ENCODE results near the gene LPP.
A peak's percentile ranks its signal among the peaks of the same experiment; 100 is the strongest.

The LPP gene

DNA sequence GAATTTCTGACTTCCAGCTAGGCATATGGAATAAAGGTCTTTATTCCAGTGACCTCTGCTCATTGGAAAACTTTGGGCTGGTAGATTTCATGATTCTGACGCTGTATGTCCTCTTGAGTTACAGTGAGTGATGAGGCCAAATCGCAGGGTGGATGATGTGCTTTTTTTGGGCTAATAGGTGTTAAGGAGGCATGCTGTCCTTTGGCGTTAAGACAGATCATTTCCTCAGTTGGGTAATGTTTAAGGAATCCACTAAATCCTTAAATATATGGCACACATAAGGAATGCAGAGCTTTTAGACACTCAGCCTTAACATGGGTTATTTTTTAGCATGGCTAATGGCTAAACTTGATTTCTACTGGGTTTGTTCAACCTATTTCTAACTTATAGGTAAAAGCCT is 87.9 kb downstream of the LPP start:
- DNase-seq: no peak
- intact Hi-C loops (cut with DNase I): no loop called here

DNA sequence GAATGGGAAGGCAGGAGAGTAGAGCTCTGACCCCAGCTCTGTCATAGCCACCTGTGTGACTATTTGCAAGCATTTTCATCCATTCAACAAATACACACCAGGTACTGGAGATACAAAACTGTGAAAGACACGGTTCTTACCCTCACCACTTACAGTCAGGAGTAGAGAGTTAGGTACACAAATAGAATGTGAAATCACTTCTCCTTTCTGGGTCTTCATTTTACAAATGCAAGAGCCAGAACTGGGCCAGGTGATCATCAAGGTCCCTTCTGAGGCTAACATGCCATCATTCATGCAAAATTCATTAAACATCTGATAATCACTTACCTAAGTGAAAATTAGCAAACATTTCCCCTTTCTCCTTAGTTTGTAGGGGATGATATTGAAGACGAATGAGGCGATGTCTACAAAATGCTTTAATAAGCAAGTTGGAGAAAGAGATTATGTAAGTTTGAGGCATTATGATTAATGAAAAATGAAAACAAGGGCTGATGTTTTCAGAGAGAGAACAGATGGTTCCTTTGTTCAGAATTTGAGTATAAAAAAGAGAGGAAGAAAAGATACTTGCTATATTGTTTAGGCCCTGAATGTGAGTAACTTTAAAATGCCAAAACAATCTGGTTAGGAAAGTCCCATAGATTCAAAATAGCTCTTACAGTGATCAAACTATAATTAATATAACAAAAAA is 88.6 kb downstream of the LPP start:
- intact Hi-C loops (cut with DNase I): no loop called here
- no peak for DNase-seq

DNA sequence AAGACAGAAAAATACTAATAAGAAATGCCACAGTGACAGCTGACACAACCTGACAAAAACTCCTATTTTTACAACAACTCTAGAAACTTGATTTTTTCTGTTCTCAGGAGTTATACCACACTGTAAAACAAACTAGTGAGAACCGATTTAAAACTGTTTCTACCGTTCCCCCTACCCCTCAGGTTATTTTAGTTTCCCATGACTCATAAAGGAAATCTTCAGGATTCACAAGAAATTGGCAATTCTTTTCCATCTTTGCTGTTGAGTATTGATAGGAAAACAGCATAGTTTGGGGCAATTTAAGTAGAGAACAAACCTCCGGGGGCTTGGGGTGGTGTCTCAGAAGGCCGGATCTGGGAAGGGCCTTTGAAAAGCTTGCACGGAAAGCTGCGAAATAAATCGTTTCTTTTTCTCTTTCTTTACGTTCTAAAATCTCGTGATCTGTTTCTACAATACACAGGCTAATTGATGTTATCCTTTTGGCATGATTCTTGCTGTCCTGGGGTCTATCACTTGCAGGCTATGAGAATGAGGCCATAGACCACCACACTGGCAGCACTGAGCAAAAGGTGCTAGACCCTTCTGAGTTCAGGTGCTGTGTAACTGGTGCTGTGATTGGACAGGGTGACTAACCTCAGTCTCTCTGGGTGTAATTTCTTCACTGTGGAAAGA is 89.3 kb downstream of the LPP start:
- intact Hi-C loops (cut with DNase I): no loop called here
- no peak for DNase-seq

DNA sequence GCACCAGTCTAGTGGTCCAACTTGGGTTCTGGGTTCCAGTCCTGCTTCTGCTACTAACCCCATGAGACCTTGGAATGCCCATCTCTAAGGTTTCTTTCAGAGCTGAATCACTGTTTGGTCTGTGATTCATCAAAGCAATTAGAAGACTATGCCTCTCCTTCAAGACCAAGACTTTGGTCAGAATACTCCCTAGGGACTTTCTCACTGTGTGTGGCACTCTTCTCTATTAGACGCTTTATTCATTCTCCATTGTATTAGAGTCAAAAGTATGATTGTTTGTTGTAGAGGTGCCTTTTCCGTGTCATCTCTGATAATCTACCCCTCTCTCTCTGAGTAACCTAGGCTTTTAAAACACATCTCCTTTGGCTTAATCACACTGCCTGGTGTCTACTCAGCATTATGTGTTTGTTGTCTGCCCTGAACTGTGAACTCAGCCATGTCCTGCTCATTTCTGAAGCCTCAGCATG is 90.5 kb downstream of the LPP start:
- intact Hi-C loops (cut with DNase I): no loop called here
- no peak for DNase-seq

DNA sequence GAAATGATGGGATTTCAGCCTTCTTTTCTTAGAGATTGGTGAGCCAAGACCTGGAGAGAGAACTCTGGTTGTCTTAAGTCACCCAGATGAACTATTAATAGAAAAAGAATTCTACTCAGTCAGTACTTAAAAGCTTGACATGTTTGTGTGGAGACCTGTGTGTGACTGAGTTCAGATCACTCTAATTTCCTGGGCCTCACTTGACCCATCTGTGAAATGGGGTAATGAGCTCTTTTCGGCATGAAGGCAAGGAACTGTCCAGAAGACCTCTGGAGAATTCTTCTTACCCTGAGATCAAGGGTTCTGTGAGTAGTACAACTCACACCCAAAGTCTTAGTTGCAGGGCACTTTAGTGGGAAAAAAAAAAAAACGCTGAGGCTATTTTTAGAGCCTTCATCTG is 92.9 kb downstream of the LPP start:
- DNase-seq: no peak
- intact Hi-C loops (cut with DNase I): no loop called here

DNA sequence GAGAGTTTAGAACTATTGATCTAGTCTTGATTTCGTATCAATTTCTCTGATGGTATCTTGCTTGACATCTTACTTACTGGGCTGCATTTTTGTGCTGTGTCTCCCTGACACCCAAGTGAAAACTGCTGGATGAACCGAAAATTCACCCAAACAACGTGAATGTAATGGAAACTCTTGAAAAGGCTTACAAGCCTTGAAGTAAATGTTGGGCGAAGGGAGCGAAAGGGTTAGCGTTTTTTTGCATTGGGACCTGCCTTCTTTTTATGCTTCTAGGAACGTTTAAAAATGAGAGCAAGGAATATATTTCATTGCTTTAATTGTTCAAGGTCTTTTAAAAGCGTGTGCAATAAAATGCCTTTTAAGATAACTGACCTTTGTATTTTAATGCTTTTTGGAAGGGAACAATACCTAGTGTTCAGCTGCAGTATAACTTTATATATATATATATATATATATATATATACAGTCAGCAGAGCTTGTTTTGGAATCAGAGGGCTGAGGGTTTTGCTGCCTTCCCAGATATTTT is 94.1 kb downstream of the LPP start:
- DNase-seq: no peak
- intact Hi-C loops (cut with DNase I): no loop called here

DNA sequence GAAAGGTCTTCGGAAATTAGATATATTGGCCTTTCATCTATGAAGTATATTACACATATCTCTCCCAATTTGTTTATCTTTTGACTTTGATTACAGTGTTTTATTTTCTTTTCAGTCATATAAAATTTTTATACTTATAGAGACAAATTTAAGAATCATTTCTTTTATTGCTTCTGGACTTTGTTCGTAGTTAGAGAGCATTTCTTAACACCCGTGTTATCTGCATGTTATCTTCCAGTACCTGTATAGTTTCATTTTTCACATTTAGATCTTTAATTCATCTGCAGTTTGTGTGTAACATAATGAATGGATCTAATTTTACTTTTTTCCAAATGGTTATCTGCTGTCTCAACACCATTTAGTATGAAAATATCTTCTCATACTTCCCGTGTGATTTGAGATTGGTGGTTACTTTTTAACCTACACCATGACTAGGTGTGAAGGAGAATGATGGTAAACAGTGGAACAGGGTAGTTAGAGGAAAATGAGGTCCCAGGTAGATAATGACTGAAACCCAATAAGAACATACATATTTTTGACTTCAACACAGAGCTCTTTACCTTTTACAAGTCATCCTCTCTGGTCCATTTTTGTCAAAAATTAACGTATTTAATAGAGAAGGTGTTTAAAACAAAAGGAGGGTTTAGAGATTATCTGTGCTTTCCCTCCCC is 99.3 kb downstream of the LPP start:
- DNase-seq: no peak
- intact Hi-C loops (cut with DNase I): no loop called here

DNA sequence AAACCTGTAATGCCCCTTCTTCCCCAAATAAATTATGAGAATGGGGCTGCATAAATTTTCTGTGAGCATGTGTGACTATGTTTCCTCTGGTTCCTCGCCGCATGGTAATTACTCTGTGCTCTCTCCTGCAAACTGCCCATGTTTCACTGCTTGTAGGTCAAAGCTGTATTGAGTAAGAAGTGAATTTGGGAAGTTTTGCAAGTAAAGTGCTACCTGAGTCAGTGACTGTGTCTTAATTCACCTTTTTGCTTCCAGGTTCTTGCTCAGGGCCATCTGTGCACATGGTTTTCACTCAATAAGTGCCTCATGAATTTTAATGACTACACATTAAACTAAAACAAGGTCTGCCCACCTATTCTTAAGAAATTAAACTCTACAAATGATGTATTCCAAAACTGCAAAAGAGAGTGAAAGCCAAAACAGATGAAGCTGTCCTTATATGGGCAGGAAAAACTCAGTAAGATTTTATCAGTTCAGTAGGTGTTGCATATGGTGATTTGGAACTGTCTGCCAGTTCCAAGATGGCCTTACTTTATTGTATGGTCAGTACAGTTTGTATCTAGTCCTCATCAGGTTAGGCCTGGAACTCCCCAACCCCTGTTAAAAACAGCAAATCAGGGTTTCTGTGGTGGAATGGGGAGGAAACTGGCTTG is 100.0 kb downstream of the LPP start:
- DNase-seq: no peak
- intact Hi-C loops (cut with DNase I): no loop called here

DNA sequence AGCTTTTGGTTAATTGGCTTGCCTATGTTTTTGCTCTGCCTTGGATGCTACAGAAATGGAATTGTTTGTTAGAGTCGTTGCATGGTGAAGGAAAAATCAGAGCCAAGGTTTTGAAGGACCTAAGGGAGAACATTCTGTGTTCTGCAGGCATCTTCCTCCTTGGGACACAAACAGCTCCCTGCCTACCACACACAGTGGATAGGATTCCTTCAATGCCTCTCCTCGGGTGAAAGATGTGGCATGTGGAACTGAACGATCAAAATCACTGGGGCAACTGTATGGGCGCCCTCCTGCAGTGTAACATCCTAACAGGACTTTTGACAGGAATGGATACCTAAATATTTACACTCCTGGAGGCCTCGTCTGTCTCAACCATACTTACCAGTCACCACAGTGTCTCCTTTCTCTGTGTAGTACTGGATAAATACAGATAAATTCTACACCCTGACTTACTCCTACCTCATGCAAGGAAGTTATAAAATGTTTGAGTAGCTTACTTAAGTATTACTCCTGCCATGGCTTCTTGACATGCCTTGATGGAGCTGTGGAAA is 100.6 kb downstream of the LPP start:
- no peak for DNase-seq
- intact Hi-C loops (cut with DNase I): no loop called here

DNA sequence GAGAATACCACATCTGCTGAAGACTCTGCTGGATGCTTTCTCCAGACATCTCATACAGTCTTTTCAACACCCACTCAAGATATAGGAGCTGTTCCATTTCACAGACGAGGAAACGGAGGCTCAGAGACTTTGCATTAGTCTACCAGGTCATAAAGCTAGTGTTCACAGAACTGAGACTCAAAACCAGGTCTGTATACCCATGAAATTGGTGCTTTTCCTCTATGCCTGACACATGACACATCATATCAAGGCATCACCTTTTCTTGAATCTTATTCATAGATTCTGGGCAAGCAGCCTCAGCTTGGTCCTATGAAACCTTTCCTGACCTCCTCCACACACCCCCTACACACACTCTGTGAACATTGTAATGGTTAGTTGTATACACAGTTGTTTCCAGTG is 101.2 kb downstream of the LPP start:
- intact Hi-C loops (cut with DNase I): no loop called here
- DNase-seq: no peak

DNA sequence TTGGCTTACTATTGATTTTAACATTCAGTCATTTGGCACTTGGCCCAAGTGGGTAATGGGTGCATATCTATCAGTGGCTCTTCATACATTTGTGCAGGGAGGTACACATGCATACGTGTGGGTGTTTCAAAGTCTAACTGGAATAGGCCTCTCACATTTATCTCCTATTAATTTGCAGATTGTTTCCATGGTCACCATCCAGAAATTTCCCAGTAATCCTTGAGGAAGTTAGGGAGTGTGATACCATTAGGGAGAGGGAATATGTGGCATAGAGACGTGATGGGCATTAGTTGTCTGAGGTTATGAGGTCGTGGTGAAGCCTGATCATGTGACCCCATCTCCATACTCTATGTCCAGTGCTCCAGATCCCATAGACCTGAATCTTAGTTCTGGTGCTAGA is 102.8 kb downstream of the LPP start:
- intact Hi-C loops (cut with DNase I): no loop called here
- no peak for DNase-seq

DNA sequence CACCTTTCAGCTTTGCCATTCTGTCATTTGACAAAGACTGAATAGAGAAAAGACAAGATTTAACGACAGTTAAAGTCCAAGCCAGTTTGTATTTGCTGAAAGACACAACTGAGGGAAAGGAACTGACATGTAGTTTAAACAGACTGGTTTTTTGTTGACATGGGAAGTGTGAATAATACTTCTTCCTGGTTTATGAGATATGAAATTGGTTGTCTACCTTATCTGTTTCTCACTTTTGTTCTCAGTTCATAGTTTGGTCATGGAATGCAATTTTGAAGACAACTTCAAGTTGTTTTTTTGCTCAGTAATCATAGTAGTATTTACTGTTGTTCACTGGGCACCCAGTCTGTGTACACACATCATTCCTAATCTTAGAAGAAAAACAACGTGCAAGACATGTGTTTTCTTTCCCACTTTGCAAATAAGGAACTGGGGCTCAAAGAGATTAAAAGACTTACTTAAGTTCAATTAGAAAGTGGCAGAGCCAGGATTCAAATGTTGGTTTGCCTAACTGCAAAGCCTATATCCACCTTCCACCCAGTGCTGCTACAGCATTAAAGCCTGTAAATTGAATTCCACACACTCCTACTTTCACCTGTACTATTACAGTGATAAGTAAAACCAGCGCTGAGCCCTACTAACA is 103.5 kb downstream of the LPP start:
- no peak for DNase-seq

DNA sequence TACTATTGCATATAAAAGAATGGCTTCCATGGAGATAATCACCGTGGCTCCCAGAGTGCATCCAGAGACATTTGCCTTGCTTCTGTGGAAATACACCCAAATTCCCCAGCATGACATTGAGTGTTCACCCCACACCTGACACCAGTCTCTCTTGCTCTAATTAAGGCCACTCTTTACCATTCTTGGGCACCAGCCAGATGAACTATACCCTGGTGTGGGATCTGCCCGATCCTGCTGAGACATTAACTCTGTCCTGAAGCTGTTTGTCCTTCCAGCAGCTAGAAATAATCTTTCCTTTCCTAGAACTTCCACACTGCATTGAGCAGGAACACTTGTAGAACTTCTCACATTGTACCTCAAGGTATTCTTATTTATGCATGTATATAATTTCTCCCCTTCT is 105.2 kb downstream of the LPP start:
- intact Hi-C loops (cut with DNase I): no loop called here
- DNase-seq: no peak

More for the DNA sequence above, 103.5 kb downstream of the LPP start:
- intact Hi-C loops (cut with DNase I): no loop called here

DNA sequence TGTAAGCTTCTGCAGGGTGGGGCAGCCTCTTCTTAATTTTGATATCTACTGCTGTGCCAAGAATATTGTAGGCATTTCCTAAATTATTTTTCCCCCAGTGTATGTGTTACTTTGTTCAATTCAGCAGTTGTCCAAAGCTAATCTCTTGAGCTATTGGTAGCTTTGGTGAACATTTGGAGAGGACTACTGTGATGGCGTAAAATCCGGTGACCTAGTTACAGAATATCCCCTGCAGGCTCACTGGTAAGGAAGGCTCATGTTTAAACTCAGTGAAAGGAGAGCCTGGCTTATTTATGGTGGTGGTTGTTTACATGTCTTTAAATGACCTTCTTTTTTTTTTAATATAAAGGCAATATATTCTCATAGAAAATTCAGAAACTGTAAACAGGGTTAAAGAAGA is 105.6 kb downstream of the LPP start:
- DNase-seq: no peak
- intact Hi-C loops (cut with DNase I): no loop called here

DNA sequence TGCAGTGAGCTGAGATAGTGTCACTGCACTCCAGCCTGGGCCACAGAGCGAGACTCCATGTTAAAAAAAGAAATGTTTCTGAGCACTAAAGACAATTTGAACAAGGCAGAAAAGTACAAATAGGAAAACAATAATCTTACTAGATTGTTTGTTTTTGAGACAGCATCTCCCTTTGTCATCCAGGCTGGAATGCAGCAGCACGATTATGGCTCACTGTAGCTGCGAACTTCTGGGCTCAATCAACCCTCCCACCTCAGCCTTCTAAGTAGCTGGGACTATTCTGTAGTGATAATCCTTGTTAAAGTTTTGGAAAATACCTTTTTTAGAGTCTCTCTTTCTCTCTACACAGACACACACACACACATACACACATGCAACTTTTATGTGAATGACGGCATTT is 107.1 kb downstream of the LPP start:
- intact Hi-C loops (cut with DNase I): no loop called here
- DNase-seq: no peak

DNA sequence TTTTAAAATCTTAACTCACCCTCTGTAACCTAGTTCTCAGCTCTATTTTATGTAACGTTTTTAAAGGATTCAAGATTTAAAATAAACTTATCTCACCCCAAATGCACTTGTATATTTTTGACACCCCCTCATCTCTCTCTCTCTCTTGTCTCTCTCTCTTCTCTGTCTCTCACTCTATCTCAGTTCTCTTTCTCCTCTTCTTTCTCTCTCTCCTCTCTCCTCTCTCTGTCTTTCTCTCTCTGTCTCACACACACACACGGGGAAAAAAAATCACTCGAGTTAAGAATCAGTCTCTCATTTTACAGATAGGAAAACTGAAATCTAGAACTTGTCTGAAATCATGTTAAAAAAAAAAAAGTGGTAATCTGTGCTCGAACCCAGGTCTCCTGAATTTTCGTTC is 108.5 kb downstream of the LPP start:
- intact Hi-C loops (cut with DNase I): no loop called here
- DNase-seq: no peak

DNA sequence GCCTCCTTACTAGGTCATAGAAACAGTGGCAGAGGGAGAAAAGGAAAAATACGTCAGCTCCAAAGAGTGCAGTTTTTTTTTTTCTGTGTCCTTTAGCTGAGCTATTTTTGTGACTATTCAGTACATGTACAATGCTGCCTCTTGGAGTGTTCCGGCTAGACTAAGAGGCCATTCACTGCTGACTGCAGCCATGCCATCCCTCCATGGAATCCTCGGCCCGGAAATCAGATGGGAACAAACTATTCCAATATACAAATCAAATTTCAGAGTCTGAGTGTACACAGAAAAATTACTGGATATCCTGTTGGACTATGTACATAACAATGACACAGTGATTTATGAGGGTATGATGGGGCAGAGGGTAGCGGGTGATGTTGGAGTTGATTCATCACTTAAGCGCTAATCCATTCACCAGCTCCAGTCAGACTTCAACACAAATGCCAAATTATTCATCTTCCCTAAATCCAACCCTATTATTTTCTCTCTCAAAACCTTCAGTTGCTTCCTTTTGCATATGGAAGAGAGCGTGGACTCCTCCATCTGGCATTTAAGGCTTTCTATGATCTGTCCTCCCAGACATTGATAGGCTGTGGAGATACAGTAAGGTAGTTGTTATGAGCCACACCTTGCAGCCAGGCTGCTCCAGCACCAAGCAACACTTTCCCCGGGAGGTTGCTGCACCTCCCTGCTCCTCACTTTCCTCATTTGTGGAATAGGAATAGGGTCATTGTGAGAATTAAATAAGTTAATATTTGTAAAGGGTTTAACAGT is 109.1 kb downstream of the LPP start:
- intact Hi-C loops (cut with DNase I): no loop called here

DNA sequence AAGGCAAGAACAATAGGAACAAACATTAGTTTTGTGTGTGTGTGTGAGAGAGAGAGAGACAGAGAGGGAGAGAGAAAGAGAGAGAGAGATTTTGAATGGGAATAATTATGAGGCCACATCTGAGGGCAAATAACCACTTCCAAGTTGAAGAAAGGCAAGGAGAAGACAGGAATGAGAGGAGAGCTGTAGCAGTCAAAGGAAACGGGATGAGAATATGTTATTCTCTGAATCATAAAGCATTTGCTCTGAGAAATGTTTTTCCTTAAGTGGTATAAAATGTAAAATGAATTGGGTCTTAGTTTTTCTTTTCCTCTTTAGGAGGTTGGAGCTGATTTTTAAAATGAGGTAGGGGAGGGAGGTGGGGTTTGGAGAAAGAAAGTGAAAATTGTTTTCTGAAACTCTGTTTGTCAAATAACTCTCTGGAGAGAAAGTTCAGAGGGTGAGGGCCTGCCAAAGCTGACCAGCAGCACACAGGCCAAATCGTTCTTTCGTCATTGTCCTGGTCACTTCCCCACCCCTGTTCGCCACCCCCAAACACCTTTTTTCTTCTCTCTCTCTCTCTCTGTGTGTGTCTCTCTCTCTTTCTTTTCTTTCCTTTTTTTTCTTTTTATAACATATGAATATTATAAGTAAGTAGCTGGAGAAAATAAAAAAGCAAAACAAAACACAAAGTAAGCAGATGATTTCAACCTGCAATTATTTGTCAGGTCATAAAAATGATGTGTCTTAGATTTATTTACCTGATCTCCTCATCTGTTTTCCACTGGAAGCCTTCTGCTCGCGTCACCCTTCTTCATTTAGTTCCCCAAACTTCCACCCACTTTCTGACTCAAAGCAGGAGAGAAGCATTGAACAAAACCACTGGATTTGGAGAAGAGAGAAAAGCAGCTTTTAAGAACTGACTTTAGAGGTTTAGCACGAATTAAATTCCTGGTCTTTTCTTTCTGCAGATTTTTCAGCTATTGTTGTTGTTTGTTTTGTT is 110.6 kb downstream of the LPP start:
- DNase-seq: no peak
- intact Hi-C loops (cut with DNase I): loop anchor here (5.0 kb wide), 1 partner anchor 212 kb away; no protein-coding TSS in a partner anchor

More for the DNA sequence above, 109.1 kb downstream of the LPP start:
- peak in 7 of 10 donors; percentile 28 to 87 (median 43) for DNase-seq

All from posterior cingulate gyrus (tissue), 11 donors.